ENCODE data around the gene CHST15. TPM values are rescaled to one million over a fixed set of nuclear protein-coding genes. Genes with fewer than 3 reads are reported as not detected.

Gene CHST15
- total RNA-seq, 1 donor: 16.4 TPM

GRCh38 chr10:124124769-124125161 lies 31.4 kb upstream of the CHST15 start:
- TF ChIP-seq CTCF (IDR thresholded peaks at IDR 0.05; ENCODE audit: insufficient read depth, low read depth, low read length): no peak
- no peak overlapping the region for H3K4me3 ChIP-seq (ENCODE audit: low read depth, low read length)

GRCh38 chr10:124124123-124124768 lies 30.8 kb upstream of the CHST15 start:
- no peak for DNase-seq (ENCODE audit: low read depth)
- no peak overlapping the region for H3K4me3 ChIP-seq (ENCODE audit: low read depth, low read length)
- TF ChIP-seq CTCF (IDR thresholded peaks at IDR 0.05; ENCODE audit: insufficient read depth, low read depth, low read length): no peak

More at GRCh38 chr10:124124769-124125161, 31.4 kb upstream of the CHST15 start:
- no peak for DNase-seq (ENCODE audit: low read depth)

- DNase-seq (ENCODE audit: low read depth): no peak
- no peak overlapping the region for H3K4me3 ChIP-seq (ENCODE audit: low read depth, low read length)
- no peak for TF ChIP-seq CTCF (IDR thresholded peaks at IDR 0.05; ENCODE audit: insufficient read depth, low read depth, low read length)
These were observed 29.8 kb upstream of the CHST15 start for GRCh38 chr10:124123156-124123555.

DNA sequence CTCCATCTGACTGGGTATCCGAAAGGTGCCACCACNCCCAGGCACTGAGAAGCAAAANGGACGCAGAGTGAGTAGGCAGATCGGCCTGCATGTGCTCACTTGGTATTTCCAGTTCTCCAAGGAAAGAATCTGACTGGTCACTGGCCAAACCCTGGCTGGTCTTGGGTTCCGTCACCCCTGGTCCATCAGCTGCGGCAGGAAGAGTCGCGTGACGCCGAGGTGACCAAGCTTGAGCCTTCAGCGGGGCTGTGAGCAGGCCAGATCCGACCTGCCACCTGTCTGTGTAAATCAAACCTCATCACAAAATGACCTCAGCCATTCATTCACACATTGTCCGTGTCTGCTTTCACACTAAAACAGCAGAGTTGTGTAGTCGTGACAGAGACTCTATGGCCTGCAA lies 28.8 kb upstream of the CHST15 start:
- DNase-seq (ENCODE audit: low read depth): no peak
- no peak for TF ChIP-seq CTCF (IDR thresholded peaks at IDR 0.05; ENCODE audit: insufficient read depth, low read depth, low read length)

DNA sequence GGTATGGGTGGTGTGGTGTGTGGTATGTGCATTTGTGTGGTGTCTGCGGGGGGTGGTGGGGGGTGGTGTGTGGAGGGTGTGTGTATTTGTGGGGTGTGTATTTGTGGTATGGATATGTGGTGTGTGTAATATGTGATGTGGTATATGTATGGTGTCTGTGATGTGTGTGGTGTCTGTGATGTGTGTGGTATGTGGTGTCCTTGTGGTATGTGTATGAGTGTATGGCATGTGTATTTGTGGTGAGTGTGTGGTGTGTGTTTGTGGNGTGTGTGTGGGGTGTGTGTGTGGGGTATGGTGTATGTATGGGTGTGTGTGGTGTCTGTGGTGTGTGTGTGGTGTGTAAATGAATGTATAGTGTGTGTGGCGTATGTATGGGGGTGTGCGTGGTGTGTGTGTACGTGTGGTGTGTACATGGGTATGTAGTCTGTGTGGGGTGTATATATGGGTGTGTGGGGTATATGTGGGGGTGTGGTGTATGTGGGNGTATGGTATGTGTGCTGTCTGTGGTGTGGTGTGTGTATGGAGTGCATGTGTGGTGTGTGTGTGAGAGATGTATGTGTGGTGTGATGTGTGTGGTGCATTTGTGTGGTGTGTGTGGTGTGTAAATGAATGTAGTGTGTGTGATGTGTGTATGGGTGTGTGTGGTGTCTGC lies 27.1 kb upstream of the CHST15 start:
- H3K4me3 ChIP-seq (ENCODE audit: low read depth, low read length): no peak overlapping the region
- TF ChIP-seq CTCF (IDR thresholded peaks at IDR 0.05; ENCODE audit: insufficient read depth, low read depth, low read length): no peak
- DNase-seq (ENCODE audit: low read depth): no peak

More for the DNA sequence above, 28.8 kb upstream of the CHST15 start:
- H3K4me3 ChIP-seq (ENCODE audit: low read depth, low read length): no peak overlapping the region

DNA sequence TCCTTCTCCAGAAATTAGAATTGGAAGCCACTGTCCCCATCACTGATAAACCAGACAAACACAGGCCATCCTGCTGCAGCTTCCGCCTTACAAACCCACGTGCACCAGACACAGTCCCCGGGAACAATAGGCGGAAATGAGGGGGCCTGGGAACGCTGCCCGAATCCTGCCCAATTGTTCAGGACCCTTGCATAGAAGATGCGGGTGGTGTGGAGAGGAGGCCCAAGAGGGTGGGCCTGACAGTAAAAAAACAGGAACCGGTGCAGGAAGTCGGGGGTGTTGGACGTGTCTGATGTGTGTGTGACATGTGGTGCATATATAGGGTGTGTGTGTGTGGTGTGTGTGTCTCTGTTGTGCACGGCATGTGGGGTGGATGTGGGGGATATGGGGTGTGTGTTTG lies 26.5 kb upstream of the CHST15 start:
- TF ChIP-seq CTCF (IDR thresholded peaks at IDR 0.05; ENCODE audit: insufficient read depth, low read depth, low read length): no peak
- DNase-seq (ENCODE audit: low read depth): no peak
- H3K4me3 ChIP-seq (ENCODE audit: low read depth, low read length): no peak overlapping the region
